ENCODE data around the gene SERPINE2. TPM values are rescaled to one million over a fixed set of nuclear protein-coding genes. Genes with fewer than 3 reads are reported as not detected.
A peak's percentile ranks its signal among the peaks of the same experiment; 100 is the strongest.

Gene SERPINE2
- total and polyA plus RNA-seq, 10 donors = 20.9 to 105 (median 33.2) TPM

DNA sequence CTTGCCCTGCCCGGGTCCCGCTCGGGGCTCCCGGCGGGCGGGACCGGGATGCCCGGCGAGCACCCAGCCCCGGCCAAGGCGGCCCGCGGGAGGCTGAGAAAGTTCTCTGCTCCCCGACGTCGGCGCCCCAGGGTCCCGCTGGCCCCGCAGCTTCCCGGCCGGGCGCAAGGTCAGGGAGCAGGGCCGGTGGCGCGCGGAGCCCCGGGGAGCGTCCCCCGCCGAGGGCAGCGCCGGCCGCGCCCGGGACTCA lies 331 bp downstream of the SERPINE2 start:
- WGBS, 5 donors = 0 to 1% (median 0%) methylated on average over 16 to 35 of the region's 35 CpGs
- H3K27me3 ChIP-seq (replicated peaks in 1 of 7) = peaks cover 0 to 64% (median 10%) of the 10 kb centered on the region in 7 donors
- H3K9me3 ChIP-seq = no peaks in the 10 kb centered on the region
- H3K4me3 ChIP-seq = peak overlapping the region; percentile 48 to 90 (median 70)
- no peaks in the 10 kb centered on the region for H3K36me3 ChIP-seq
- no peak for DNase-seq
- H3K27ac ChIP-seq = peak overlapping the region in 6 of 8 donors; percentile 4 to 66 (median 50)
- intact Hi-C loops (cut with DNase I; ENCODE audit: low total_unique reads) = no loop called here
- H3K4me1 ChIP-seq = peaks cover 8 to 35% (median 23%) of the 10 kb centered on the region in 6 donors
- no peak for TF ChIP-seq POLR2AphosphoS5 (IDR thresholded peaks at IDR 0.05)

DNA sequence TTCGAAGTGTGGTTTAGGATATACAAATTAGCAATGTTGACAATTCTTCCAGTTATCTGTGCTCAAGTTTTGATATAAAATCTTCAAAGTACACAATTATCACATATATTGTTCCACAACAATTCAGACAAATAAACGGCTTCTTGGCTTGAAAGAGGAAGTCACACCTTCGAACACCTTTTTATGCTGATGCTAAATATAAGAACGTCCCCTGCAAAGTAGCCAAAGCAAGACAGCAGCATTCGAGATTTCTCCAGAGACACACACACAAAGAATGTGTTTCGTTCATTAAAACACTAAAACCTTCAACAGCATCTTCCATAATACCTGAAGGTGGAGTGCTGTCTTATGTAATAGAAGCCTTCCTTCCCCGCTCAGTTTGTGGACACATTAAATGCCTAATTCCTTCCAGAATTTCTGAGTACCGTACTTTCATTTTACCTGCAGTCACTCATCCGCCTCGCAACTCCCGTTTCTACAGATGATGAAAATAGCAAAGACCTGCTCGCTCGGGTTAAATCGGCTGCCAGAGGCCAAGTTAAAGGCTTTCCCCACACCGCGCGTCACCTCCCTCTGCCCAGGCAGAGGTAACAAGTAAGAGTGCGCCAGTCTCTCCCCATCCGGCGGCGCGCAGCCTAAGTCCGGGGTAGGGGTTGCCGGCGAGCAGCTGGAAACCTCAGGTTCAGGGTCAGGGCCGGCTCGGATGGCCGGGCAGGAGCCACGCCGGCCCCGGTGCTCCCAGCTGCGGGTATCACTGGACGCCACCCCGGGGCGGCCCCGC lies 847 bp downstream of the SERPINE2 start:
- peak; percentile 84 for DNase-seq
- peaks cover 8 to 35% (median 23%) of the 10 kb centered on the region in 6 donors for H3K4me1 ChIP-seq
- H3K27ac ChIP-seq = peak overlapping the region in 6 of 8 donors; percentile 4 to 66 (median 50)
- H3K4me3 ChIP-seq = peak overlapping the region; percentile 48 to 90 (median 70)
- TF ChIP-seq, protein P1, sequence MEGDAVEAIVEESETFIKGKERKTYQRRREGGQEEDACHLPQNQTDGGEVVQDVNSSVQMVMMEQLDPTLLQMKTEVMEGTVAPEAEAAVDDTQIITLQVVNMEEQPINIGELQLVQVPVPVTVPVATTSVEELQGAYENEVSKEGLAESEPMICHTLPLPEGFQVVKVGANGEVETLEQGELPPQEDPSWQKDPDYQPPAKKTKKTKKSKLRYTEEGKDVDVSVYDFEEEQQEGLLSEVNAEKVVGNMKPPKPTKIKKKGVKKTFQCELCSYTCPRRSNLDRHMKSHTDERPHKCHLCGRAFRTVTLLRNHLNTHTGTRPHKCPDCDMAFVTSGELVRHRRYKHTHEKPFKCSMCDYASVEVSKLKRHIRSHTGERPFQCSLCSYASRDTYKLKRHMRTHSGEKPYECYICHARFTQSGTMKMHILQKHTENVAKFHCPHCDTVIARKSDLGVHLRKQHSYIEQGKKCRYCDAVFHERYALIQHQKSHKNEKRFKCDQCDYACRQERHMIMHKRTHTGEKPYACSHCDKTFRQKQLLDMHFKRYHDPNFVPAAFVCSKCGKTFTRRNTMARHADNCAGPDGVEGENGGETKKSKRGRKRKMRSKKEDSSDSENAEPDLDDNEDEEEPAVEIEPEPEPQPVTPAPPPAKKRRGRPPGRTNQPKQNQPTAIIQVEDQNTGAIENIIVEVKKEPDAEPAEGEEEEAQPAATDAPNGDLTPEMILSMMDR (IDR thresholded peaks at IDR 0.05 in 8 of 11, conservative IDR thresholded peaks at IDR 0.05 in 3 of 11) = no peak
- TF ChIP-seq POLR2A (IDR thresholded peaks at IDR 0.05) = no peak
- peak in 1 of 3 donors; percentile 12 for TF ChIP-seq POLR2AphosphoS5 (IDR thresholded peaks at IDR 0.05)
- 2 to 3% (median 2%) methylated on average over 30 to 36 of the region's 36 CpGs for WGBS, 5 donors
- no peaks in the 10 kb centered on the region for H3K9me3 ChIP-seq
- intact Hi-C loops (cut with DNase I; ENCODE audit: low total_unique reads) = no loop called here
- H3K27me3 ChIP-seq (replicated peaks in 1 of 7) = peaks cover 0 to 59% (median 10%) of the 10 kb centered on the region in 7 donors
- no peaks in the 10 kb centered on the region for H3K36me3 ChIP-seq

DNA sequence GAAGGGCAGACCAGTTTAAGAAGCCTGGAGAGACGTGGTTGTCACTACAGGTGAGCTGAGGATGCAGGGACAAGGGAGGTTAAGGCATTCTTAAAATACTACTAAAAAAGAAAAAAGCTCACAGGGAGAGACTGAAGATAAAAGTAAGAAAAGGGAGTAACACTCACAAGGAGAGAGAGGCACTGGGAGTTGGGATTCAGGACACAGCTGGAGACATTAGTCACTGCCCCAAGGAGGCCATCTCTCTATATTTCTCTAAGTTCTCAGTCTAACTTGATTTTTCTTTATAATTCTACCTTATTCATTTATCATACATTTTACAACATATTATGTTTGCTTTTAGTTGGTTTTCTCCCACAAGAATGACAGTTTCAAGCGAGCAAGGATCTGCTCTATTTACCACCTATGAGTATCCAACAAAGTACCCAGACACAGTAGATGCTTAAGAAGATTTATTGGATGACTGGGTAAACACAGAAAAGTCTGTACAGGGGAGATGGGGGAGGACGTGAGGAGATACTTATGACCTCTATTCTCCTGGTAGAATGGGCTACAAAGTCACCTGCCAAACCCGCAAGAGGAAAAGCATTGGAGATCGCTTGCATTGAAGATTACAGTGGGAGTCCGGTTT lies 2.2 kb downstream of the SERPINE2 start:
- peaks cover 0 to 54% (median 10%) of the 10 kb centered on the region in 7 donors for H3K27me3 ChIP-seq (replicated peaks in 1 of 7)
- H3K27ac ChIP-seq = no peak overlapping the region
- 81 to 87% (median 84%) methylated on average over 6 of the region's 6 CpGs for WGBS, 5 donors
- intact Hi-C loops (cut with DNase I; ENCODE audit: low total_unique reads) = no loop called here
- H3K9me3 ChIP-seq = no peaks in the 10 kb centered on the region
- DNase-seq = no peak
- TF ChIP-seq, protein P1 (IDR thresholded peaks at IDR 0.05 in 8 of 11, conservative IDR thresholded peaks at IDR 0.05 in 3 of 11) = no peak
- no peak for TF ChIP-seq POLR2AphosphoS5 (IDR thresholded peaks at IDR 0.05)
- no peak for TF ChIP-seq POLR2A (IDR thresholded peaks at IDR 0.05)
- H3K4me1 ChIP-seq = peaks cover 8 to 38% (median 23%) of the 10 kb centered on the region in 6 donors
- no peaks in the 10 kb centered on the region for H3K36me3 ChIP-seq
- H3K4me3 ChIP-seq = no peak overlapping the region

DNA sequence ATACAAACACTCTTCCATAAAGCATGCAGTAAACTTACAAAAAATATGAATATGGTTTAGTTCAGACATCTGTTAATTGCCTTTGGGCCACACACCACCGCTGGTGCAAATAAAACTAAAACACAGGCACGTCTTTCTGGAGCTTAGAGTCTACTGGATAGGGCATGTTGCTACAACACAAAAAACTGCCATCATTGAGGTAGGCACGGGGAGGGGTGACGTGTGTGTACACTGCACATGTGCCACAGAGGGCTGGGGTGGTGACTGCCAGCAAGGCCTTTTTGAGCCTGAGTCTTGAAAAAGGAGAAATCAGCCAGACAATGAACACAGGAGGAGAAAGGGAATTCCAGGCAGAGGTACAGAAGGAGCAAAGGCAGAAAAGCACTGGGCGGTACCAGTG lies 5.1 kb downstream of the SERPINE2 start:
- H3K4me3 ChIP-seq = no peak overlapping the region
- DNase-seq = no peak
- H3K27ac ChIP-seq = no peak overlapping the region
- TF ChIP-seq POLR2A (IDR thresholded peaks at IDR 0.05) = no peak
- TF ChIP-seq POLR2AphosphoS5 (IDR thresholded peaks at IDR 0.05) = no peak
- TF ChIP-seq, protein P1 (IDR thresholded peaks at IDR 0.05 in 8 of 11, conservative IDR thresholded peaks at IDR 0.05 in 3 of 11) = no peak
- intact Hi-C loops (cut with DNase I; ENCODE audit: low total_unique reads) = no loop called here
- no peaks in the 10 kb centered on the region for H3K36me3 ChIP-seq
- no peaks in the 10 kb centered on the region for H3K9me3 ChIP-seq
- 64 to 88% (median 80%) methylated on average over 5 of the region's 5 CpGs for WGBS, 5 donors
- peaks cover 4 to 27% (median 14%) of the 10 kb centered on the region in 6 donors for H3K4me1 ChIP-seq
- peaks cover 0 to 36% (median 7%) of the 10 kb centered on the region in 7 donors for H3K27me3 ChIP-seq (replicated peaks in 1 of 7)
